Astrocyte of the spinal cord (primary cell): ENCODE results near the gene SLC25A25.
"Not testable (repeated sequence)": the region's sequence is repeated elsewhere in the genome, so short reads cannot be mapped to it uniquely, and the experiment has no call there.

ENCODE experiments used
- DNase-seq: peaks from one replicate; pipeline ENCODE4 v3.0.0; 2011; ENCODE audit warnings: low read depth, low spot score
- H3K4me3 ChIP-seq: 2 replicates; pipeline ENCODE4 v1.5.1; 2011; ENCODE audit warnings: low read depth, mild to moderate bottlenecking, low read length, moderate library complexity
- CTCF ChIP-seq: IDR thresholded peaks from 2 replicates; pipeline ENCODE4 v1.5.1; 2012; ENCODE audit warnings: low read depth, mild to moderate bottlenecking, low read length, inconsistent platforms
- in situ Hi-C: cut with HindIII; loops from 2 replicates; pipeline ENCODE4 v1.10.0; 2017; ENCODE audit warnings: low sequenced_read_pairs

Gene SLC25A25

GRCh38 chr9:128067645-128068385 lies at the start of gene SLC25A25:
SLC25A25 (plus strand) TSS chr9:128068232; CDS start chr9:128068320, 88 bp downstream.
- in situ Hi-C loops, result no loop called here
- DNase-seq, result peak; percentile 99
- TF ChIP-seq CTCF, result no peak
- peak within 1 kb of the TSS; percentile 77 for H3K4me3 ChIP-seq

GRCh38 chr9:128020692-128021091 lies 47.3 kb upstream of the SLC25A25 start:
- peak; percentile 16 for TF ChIP-seq CTCF
- no peak overlapping the region for H3K4me3 ChIP-seq
- DNase-seq, result no peak
- in situ Hi-C loops, result no loop called here

GRCh38 chr9:128021098-128021497 lies 46.9 kb upstream of the SLC25A25 start:
- no peak for TF ChIP-seq CTCF
- no peak overlapping the region for H3K4me3 ChIP-seq
- in situ Hi-C loops, result no loop called here
- no peak for DNase-seq

GRCh38 chr9:128022886-128023285 lies 45.1 kb upstream of the SLC25A25 start:
- no peak for TF ChIP-seq CTCF
- no peak overlapping the region for H3K4me3 ChIP-seq
- no peak for DNase-seq
- in situ Hi-C loops, result no loop called here

- in situ Hi-C loops, DNase-seq, H3K4me3 ChIP-seq: not testable (repeated sequence)
These were observed 44.4 kb upstream of the SLC25A25 start for GRCh38 chr9:128023671-128024070.

- no peak overlapping the region for H3K4me3 ChIP-seq
- DNase-seq, result no peak
- TF ChIP-seq CTCF, result no peak
- in situ Hi-C loops, result no loop called here
These were observed 43.2 kb upstream of the SLC25A25 start for GRCh38 chr9:128024761-128025308.

- in situ Hi-C loops, result no loop called here
- DNase-seq, result no peak
- H3K4me3 ChIP-seq, result no peak overlapping the region
- TF ChIP-seq CTCF, result no peak
These were observed 42.3 kb upstream of the SLC25A25 start for GRCh38 chr9:128025736-128026135.
